Activated naive CD4-positive, alpha-beta T cell treated with anti-CD3 and anti-CD28 coated beads, Interleukin-2, amount 50 U/mL, for 16 hours (primary cell): Measurements from ENCODE around the gene SYNE1.

Source experiments
- DNase-seq: peaks from one replicate; pipeline ENCODE4 v3.0.0-alpha.2; 2020

Gene SYNE1

DNA sequence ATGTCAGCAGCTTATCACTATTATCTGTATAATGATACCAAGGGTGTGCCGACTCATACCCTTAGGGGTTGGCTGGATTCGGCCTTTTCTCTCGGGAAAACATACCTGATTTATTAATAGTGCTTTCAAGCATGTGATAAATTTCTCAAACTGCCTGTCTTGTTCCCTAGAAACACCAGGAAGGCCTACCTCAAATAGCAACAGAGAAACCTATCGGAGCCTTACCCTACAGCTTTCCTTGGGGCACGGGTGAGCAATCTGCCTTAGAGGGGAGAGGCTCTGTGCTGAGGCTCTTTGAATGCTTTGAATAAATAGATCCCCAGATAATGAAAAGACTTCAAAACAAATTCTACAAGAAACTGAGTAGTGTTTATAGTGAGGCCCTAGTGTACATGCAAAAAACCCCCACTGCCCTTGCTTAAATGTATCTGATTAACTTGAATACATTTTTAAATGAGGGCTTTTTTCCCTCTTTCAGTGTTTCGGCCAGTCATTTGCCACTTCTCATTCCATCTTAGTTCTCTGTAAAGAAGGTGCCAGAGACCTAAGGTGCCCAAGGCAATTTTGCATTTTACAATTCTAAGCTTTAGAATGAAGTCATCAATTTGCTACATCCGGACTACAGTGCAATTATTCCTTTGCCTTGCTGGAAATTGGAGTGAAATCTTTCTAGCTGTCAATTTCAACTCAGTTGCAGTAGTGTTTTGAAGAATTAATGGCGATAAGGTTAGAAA, 509.6 kb downstream of the SYNE1 start:
- DNase-seq: no peak

DNA sequence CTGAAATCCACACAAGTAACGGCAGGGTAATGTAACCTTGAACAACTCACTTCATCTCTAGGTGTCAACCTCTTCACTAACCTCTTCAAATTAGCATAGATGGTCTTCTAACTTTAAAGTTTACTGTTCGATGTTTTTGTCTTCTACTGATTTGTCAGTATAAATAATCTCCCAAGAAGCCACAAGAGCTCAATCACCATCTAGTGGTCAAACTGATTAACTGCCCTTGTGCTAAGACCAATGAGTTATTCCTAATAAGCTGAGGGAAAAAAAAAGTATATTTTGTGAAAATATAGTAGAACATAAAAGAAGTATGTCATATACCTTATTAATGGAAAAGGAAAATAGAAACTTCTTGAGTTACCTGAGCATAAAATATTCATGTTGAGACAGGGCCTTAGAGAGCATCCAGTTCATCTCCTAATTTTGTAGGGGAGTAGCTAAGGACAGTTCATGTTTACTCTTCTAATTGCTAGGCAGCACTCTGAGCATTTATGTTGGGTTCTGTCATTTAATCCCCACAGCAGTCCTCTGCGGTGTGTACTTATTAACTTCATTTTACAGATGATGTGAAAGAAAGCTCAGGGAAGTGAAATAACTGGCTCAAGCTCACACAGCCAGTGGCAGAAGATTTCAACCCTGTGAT, 512.6 kb downstream of the SYNE1 start:
- no peak for DNase-seq

DNA sequence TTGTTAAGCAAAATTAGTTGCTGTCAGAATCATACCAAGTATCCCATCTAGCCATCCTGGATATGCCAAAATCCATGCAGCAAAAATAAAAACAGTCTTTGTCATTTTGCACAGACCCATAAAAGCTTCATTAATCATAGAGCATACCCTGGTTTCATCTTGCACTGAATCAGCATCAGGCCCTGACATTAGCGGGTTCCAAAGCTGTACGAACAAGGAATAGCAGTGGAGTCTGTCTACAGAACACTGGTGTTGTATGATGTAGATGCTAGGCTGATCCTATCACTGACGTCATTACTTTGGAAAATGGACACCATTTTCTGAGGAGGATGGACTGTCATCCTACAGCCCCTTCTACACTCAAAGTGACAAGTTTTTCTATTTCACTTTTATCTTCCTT, 514.1 kb downstream of the SYNE1 start:
- no peak for DNase-seq

DNA sequence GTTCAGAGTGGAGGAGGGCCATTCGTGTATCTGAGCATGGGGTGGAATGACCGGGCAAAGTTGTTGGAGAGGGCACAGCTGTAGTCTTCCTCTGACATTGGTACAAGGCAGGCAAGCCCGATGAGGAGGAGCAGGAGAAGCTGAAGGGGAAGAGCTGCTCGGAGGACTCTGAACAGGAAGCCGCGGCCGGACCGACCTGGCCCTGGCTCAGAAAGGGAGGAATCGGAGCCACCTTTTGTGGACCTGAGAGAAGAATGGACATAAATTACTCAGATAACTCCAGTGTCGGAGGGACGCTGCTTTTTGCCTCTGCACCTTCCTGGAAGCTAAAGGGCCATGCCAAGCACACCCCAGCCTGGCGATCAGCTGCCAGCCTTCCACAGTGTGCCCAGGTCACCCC, 514.7 kb downstream of the SYNE1 start:
- no peak for DNase-seq

DNA sequence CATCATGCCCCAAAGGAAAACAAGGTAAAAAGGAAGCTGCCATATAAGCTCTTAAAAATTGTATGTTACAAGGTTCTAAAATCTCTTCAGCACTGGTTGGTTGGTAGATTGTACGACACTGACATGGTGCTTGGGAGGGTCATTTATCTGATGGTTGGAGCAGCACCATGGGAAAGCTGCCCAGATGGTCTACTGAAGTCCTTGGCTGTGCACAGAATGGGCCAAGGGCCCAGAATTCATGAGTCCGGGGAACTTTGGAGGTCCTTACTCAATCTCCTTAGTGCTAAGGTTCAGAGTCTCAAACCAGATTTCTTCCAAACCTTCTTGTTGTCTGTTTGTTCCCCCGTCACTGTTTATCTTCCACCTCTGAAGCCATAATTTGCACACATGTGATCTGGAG, 515.3 kb downstream of the SYNE1 start:
- DNase-seq: no peak

DNA sequence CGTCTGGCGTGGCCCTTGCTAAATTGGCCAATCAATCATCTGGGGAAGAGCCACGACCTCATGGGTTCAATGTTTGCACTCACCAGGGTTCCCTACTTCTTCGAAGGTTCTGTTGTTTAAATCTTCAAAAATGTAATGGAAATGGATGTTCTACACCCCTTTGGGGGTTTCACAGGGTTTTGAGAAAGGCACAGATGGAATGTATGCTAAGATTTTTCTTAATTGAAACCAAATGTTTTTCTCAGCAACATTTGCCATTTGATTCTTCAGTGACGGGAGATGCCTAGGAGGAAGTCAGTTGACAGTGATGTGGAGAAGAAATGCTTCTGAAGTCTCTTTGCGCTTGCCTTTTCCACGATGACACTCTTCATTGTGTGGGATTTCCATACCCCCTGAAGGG, 517.3 kb downstream of the SYNE1 start:
- no peak for DNase-seq

DNA sequence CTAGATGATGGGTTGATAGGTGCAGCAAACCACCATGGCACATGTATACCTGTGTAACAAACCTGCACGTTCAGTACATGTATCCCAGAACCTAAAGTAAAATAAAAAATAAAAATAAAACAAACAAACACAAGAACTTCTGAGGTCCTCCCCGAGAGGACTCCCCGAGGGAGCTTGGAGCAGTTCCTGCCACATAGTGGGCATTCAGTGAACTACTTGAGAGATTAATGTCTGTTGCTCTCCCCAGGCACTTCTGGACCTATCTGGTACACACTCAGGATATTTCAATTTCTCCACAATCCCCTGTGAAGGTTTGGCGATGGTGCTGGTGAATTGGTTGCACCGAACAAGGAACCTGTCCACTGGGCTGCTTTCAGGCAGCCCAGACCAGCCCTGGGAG, 518.5 kb downstream of the SYNE1 start:
- DNase-seq: no peak

DNA sequence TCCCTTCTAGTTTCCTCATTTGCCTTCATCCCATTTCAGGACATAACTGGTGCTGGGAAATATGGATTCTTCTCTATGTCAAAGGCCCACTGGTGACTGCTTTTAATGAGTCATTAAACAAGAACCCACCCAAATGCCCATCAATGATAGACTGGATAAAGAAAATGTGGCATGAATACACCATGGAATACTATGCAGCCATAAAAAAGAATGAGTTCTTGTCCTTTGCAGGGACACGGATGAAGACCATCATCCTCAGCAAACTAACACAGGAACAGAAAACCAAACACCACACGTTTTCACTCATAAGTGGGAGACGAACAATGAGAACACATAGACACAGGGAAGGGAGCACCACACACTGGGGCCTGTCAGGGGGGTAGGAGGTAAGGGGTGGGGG, 518.9 kb downstream of the SYNE1 start:
- no peak for DNase-seq

DNA sequence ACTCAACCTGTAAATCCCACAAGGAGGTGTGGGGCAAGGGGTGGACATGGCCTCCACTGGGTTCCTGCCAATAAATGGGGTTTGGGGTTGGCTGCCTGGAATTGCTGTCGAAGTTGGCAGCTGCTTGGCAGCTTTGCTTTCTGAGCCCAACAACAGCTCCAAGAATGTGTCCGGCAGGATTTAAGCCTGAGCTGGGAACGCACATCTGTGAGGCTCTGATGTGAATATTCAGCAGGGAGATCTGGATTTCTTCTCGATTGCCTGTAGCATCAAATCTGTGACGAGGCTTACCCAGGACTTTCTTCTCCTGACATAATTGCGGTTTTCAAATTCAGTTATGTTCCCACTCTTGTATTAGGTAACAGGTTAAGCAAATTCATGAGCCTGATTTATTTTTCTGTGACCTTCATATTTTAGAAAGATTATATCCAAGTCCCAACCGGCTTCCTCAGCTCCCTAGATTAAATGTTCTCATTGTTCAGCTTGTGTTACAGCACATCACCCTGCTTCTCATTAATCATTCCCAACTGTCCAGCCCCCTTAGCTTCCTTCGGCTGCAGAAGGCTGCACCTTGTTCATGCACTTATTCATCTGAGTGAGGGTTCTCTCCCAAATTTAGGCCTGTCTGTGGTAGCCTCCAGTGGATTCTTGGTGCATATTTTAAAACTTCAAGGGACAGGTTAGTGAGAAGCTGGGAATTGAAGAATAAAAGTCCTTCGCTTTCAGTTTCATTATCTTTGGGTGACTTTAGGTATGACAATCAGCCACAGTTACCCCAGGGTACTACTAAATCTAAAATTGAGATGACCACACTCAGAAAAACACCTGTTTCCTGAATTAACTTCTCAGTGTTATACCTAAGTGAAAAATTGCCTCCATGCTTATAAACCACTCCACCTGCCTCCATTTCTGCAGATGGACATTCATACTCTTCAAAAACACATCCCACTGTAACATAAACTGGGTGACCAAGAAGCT, 519.7 kb downstream of the SYNE1 start:
- DNase-seq: no peak

DNA sequence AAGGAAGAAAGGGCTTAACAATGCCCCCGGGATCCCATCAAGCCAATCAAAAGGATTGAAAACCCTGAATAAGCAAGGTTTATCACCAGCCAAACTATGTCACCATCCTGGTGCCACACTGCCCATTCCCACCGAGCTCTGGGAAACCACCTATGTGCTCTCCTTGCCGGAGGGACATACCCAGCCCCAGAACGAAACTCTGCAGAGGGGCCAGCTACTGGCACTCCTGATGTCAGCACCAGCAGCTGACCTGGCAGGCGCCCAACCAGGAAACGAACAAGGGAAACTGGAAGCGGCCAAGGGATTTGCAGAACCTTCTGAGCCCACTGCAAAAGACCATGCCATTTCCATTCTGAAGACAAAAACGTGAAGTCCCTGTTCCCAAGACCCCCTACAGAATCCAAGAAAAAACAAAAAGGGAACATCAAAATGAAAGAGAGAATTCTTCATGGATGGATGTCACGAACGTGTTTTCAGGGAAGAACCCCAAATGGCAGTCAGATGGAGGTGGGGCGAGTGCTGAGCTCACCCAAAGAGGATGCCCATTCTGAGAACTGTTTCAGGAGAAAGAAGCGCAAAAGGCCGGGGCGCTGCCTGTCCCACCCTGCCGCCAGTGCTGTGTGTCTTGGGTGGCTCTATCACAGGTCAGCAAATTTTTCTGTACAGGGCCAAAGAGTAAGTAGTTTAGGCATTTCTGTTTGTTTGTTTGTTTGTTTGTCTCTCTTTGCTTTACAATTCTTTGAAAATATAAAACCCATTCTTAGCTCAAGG, 524.5 kb downstream of the SYNE1 start:
- DNase-seq: no peak

DNA sequence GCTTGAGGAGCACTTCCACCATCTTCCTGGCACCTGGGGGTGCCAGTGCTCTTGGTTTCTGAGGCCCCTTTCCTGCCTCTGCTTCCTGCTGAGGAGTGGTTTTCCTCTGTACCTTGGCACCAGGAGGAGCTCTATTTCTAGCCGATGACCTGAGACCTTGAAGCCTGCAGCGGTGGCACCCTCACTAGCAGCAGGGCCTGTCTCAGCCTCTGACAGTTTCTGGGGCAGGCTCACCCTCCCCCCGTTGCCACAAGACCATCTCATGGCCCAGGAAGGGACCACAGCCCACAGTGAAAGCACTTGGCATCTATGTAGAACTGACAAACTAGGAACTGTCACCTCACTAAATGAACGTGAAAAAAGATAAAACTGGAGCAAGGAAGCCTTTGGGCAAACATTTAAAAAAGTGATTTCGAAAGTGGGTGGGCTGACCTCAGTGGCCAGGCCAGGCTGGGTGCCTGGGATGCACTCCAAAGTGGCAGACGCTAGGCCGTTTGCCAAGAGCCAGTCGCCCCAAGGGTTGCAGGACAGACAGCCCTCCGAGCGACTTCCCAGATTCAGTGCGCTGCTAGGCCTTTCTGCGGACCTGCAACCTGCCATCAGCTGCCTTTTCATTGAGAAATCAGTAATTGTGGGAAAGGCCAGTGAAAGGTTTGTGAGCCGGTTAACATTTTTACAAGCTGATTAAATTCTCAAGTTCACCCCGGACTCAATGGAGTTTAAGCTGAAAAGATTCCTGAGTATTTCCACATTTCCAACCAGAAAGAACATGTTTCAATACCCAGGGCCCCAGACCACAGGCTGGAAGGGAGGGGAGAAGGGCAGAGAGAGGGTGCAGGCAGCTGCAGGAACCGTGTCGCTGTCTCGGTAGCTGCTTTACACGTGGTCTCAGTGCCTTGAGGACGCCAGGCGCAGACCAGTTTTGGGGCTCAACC, 526.0 kb downstream of the SYNE1 start:
- DNase-seq: no peak

DNA sequence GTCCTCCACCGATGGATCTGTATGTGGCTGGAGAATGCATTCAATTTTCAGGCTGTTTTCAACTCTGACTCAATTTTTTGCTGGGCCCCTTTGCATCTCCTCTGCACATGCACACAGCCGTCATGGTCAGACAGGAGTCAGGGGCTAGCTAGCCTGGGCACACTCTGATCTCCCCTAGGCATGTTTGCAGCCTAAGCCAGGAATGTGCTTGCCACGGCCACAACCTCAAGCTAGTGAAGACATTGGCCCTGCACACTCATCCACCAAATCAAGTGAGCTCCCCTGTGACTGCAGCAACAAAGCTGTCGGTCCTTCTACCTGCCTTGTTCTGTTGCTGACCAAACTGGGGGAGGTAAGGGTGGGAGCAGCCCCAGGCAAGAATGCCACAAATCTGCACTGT, 529.2 kb downstream of the SYNE1 start:
- DNase-seq: no peak

DNA sequence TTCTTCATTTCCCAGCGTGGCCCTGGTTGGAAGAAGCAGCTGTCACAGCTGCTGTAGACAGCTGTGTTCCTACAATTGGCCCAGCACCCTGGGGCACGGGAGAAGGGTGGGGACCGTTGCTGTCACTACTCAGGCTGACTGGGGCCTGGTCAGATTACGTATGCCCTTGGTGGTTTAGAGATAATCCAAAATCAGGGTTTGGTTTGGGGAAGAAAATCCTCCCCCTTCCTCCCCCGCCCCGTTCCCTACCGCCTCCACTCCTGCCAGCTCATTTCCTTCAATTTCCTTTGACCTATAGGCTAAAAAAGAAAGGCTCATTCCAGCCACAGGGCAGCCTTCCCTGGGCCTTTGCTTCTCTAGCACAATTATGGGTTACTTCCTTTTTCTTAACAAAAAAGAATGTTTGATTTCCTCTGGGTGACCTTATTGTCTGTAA, 537.0 kb downstream of the SYNE1 start:
- DNase-seq: no peak

DNA sequence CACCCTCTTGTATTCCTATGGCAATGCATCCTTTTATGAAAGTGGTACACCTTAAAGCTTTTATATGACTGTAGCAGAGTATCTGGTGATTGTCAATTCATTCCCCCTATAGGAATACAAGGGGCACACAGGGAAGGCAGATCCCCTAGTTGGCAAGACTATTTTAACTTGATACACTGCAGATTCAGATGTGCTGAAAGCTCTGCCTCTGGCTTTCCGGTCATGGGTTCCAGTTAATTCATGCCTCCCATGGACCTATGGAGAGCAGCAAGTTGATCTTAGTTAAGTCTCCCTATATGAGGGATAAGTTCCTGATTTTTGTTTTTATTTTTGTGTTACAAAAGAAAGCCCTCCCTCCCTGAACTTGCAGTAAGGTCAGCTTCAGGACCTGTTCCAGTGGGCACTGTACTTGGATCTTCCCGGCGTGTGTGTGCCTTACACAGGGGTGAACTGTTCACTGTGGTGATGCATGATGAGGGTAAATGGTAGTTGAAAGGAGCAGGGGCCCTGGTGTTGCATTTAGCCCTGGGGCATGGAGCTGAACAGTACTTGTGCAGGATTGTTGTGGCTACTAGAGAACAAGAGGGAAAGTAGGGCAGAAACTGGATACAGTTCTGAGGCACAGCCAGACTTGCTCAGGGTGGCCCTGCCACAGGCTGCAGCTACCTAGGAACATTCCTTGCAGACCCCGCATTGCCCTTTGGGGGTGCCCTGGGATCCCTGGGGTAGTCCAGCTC, 537.5 kb downstream of the SYNE1 start:
- DNase-seq: no peak

DNA sequence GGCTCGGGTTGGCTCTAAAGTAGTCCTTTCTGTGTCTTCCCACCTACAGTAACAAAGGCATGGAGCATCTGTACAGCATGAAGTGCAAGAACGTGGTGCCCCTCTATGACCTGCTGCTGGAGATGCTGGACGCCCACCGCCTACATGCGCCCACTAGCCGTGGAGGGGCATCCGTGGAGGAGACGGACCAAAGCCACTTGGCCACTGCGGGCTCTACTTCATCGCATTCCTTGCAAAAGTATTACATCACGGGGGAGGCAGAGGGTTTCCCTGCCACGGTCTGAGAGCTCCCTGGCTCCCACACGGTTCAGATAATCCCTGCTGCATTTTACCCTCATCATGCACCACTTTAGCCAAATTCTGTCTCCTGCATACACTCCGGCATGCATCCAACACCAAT, 538.5 kb downstream of the SYNE1 start:
- DNase-seq: no peak

DNA sequence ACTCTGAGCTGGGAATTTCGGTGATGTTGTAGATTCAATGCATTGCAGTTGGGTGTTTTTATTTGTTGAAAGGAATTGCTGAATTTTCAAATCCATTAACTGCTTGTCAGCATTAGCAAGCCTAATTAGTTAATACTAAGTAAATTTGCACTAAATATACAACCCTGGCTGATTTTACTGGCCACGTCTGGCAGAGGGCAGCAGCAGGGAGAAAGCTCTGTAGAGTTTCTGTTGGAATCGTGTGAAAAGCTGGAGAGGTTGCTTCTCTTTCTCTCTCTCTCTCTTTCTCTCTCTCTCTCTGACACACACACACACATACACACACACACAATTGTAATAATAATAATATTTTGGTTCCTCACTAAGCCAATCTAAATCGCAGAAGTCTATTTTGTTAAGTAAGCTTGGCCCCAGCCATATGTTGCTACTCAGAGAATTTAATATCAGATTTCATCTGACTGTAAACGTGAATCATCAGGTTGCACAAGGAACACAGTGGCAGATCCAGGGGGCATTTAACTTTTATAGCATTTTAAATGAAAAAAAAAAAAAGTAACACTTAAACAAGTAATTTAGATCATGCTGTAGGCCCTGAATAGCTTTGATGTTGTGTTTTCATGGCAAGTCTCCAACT, 540.2 kb downstream of the SYNE1 start:
- no peak for DNase-seq

DNA sequence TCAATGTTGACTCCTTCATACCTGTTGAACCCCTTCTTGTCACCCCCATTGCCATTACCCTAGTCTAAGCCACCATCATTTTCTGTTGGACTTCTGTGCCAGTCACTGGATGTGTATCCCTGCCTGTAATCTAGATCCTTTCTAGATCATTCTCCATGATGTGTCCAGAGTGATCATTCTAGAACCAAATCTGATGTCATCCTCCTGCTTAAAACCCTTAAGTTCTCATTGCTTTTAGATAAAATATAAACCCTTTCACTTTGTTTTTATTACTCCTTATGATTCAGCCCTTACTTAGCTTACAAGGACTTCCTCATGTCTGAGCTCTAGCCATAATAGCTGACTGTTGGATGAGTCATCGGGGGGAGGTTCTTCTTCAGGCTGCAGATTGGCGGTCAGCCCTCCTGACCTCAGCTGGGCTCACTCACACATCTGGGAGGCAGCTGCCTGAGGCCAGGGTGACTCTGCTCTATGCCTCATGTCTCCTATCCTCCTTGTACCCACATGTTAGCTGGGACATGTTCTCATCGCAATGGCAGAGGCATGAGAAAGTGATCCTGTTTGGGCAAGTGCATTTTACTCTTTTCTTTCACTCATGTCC, 542.1 kb downstream of the SYNE1 start:
- DNase-seq: no peak

DNA sequence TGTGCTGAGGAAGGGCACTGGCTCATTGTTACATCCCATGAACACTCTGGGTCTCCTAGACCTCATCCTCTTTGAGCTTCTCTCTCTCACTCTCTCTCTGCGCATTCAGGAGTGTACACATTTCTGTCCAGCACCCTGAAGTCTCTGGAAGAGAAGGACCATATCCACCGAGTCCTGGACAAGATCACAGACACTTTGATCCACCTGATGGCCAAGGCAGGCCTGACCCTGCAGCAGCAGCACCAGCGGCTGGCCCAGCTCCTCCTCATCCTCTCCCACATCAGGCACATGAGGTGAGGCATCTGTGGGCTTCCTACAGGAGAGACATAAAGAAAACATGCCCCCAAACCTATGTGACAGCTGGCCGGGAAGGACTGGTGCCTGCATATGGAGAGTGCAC, 542.9 kb downstream of the SYNE1 start:
- no peak for DNase-seq

DNA sequence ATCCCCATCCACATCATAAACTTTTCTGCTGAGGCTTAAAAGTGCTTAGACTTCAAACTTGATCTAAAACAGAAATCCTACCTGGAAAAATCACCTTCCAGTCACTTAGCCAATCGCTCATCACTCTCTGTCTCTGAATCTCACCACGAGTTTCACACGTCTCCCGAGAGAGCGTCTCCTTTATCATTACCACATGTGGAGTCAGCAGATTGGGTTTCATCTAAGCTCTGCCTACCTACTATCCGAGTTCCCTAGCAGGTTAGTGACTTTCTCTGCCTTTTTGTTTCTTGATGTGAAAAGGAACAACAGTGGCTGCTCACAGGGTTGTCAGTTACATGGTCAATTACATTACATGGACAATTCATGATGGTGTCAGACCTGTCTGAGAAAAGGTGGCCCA, 543.5 kb downstream of the SYNE1 start:
- DNase-seq: no peak

DNA sequence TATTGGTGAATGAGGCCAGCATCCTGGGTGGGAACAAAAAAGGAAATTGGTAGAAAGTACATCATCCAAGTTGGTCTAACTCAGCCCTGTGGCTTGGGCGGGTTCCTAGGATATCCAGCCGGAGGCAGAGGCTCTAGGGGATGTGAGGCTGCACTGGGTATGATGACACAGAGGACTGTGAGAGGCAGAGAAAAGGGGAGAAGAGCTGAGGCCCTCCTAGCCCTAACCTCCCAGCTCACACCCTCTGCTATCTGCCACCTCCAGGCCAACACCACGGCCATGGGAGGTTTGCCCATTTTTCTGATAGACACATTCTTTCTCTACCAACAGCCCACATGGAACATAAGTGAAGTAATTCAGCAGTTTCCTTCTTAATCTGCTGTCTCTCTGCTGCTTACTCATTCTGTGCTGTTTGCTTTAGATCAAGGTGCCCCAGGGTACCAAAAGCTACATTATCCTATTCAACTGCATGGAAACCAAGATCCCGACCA, 545.3 kb downstream of the SYNE1 start:
- DNase-seq: no peak
